Measurements from ENCODE around the gene TAOK3. TPM values are rescaled to one million over a fixed set of nuclear protein-coding genes. Genes with fewer than 3 reads are reported as not detected.
"Not testable (repeated sequence)": the region's sequence is repeated elsewhere in the genome, so short reads cannot be mapped to it uniquely, and the experiment has no call there.

Gene TAOK3
- total RNA-seq, 1 donor from 2014 or later: 24.1 TPM

DNA sequence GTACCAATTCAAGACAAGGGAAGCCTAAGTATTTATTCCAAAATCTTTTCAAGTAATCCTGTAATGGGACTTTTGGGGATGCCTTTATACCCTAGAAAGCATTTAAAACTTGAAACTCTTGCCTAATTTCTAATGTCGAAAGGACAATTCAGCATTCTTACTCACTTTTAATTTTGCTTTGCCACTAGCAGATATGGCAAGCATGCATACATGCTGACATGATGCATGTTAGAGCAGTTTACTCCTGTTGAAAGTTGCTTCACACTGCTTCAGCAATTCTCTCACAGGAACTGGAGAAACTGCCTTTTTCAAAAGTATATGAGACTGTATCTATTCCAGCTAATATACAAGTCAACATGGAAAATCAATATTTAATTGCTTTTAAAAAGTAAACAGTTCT lies 79.9 kb downstream of the TAOK3 start:
- DNase-seq: no peak

DNA sequence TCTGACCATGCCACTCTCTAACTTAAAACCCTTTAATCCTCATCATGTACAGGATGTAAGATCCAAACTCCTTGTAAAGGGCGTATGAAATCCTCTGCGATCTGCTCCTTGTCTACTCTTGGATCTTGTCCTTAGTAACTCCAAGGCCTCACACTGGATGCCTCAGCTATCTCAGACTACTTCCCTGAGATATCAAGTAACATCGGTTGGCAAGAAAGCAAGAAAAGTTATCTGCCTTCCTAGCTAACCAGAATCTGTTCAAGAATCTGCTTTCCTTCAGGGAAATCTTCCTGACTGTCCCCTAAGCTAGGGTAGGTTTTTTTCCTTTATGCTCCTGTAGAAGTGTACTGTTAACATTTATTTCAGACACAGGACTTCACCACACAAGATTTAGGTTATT lies 82.6 kb downstream of the TAOK3 start:
- no peak for DNase-seq

DNA sequence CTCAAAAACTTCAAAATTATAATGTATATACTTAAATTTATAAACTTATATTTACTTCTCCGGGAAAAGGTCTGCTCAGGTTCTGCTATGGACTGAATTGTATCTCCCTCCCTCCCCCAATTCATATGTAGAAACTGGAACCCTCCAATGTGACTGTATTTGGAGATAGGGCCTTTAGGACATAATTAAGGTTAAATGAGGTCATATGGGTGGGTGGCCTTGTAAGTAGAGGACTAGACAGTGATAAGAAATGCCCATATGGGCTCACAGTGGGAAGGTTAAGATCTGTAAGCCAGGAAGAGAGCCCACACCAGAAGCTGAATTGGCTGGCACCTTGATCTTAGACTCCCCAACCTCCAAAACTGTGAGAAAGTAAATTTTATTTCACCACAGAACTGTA lies 84.5 kb downstream of the TAOK3 start:
- DNase-seq: no peak

GRCh38 chr12:118287728-118288127 lies 85.0 kb downstream of the TAOK3 start:
- no peak for DNase-seq

- no peak for DNase-seq
These were observed 89.9 kb downstream of the TAOK3 start for GRCh38 chr12:118282767-118283166.

DNA sequence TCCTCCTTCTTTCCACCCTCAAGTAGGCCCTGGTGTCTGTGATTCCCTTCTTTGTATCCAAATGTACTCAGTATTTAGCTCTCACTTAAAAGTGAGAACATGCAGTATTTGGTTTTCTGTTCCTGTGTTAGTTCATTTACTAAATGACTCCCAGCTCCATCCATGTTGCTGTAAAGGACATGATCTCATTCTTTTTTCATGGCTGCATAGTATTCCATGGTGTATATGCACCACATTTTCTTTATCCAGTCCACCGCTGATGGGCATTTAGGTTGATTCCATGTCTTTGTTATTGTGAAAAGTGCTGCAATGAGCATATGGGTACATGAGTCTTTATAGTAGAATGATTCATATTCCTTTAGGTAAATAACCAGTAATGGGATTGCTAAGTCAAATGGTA lies 94.4 kb downstream of the TAOK3 start:
- DNase-seq: not testable (repeated sequence)

- no peak for DNase-seq
These were observed 98.6 kb downstream of the TAOK3 start for GRCh38 chr12:118274066-118274465.

DNA sequence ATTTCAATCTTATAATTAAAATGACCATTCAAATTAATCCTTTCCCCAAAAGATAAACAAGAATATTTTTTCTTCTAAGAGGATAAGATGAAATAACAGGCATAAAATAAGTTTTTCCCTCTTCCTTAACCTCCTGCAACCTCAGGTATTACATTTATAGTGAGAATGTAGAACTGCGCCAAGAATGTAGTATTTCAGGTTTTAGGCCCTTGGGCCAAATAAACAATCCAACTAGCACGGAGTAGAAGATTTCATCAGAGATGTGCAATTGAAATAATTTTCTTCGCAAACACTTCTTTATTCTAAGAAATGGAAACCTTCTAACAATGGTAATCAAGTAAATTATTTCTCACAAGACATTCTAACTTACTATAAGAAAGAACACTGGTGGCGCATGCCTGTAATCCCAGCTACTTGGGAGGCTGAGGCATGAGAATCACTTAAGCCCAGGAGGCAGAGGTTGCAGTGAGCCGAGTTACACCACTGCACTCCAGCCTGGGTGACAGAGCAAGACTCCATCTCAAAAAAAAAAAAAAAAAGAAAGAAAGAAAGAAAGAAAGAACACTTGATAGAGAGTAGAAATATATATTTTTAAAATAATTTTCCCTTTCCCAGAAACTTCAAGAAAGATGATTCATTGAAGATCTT lies 100.8 kb downstream of the TAOK3 start:
- DNase-seq: no peak

- DNase-seq: no peak
These were observed 101.5 kb downstream of the TAOK3 start for GRCh38 chr12:118271183-118271582.

DNA sequence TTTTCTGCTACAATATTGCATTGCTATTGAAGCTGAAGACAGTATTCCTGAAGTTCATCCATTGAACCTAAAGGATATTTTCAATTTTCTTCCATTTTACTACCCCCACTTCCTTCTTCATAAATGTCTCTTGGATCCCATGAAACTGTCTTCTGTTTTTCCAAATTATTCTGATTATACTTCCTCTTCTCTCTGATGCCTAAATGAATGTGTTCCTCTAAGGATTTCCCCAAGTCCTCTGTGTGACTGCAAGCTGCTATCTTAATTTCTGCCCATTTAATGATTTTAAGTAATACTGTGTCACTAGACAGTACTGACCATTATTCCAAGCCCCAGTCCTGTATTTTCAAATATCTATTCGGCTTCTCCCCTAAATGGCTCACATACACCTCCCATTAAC lies 102.9 kb downstream of the TAOK3 start:
- DNase-seq: no peak

DNA sequence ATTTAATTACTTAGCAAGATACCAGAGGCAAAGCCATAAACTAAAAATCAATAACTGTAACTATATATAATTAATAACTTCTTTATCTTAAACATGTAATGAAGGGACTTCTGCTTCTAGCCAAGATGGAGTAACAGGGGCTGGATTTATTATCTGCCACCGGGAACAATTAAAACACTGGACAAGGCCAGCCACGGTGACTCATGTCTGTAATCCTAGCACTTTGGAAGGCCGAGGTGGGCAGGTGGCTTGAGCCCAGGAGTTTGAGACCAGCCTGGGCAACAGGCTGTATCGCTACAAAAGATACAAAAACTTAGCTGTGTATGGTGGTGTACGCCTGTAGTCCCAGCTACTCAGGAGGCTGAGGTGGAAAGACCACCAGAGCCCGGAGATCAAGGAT lies 113.6 kb downstream of the TAOK3 start:
- no peak for DNase-seq

- no peak for DNase-seq
These were observed 116.4 kb downstream of the TAOK3 start for GRCh38 chr12:118256352-118256751.

DNA sequence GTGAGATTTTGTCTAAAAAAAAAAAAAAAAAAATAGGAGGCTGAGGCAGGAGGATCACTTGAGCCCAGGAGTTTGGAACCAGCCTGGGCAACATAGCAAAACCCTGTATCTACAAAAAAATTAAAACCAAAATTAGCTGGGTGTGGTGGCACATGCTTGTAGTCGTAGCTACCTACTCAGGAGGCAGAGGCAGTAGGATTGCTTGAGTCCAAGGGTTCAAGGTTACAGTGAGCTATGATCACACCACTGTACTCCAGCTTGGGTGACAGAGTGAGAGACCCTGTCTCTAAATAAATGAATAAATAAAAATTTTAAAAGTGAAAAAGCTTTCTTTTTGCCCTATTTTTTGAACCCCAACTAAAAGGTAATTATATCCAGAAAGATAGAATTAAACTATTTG lies 123.2 kb downstream of the TAOK3 start:
- no peak for DNase-seq

GRCh38 chr12:118245886-118246285 lies 126.8 kb downstream of the TAOK3 start:
- DNase-seq: not testable (repeated sequence)

- no peak for DNase-seq
These were observed 133.8 kb downstream of the TAOK3 start for GRCh38 chr12:118238888-118239287.

- no peak for DNase-seq
These were observed 134.8 kb downstream of the TAOK3 start for GRCh38 chr12:118237908-118238307.

GRCh38 chr12:118237052-118237665 lies 135.5 kb downstream of the TAOK3 start:
- no peak for DNase-seq

- DNase-seq: no peak
These were observed 152.0 kb downstream of the TAOK3 start for GRCh38 chr12:118220702-118221101.

- DNase-seq: no peak
These were observed 152.9 kb downstream of the TAOK3 start for GRCh38 chr12:118219772-118220171.

GRCh38 chr12:118219106-118219505 lies 153.6 kb downstream of the TAOK3 start:
- DNase-seq: no peak

- no peak for DNase-seq
These were observed 159.3 kb downstream of the TAOK3 start for GRCh38 chr12:118213452-118213851.

- DNase-seq: no peak
These were observed 160.1 kb downstream of the TAOK3 start for GRCh38 chr12:118212606-118213005.

DNA sequence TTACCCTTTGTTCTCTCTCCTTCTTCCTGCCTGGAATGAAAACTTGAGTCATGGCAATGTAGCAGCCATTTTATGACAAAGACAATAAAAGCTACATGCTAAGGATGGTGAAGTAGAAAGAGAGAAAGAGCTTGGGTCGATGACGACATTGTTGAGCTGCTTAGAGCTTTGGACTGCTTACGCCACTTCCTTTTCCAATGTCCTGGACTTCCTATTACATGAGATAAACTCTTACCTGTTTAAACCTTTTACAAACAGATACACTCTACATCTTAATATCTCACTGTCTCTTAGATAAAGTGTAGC lies 166.6 kb downstream of the TAOK3 start:
- DNase-seq: no peak

DNA sequence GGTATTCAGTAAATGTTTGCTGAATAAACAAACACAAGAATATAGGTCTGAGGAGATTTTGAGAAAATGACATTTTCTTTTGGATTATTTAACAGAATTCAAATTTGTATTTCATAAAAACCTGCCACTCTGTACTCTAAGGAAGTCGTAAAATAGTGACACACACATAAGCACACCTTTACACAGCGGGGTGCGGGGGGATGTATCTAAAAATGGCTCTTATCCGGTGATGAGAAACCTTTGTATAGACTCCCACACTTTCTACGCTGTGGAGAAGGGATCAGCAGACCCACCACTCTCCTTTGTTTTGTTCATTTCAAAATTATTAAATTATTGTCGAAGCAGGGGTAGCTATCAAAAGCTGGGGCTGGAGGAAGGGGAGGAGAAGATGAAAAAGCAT lies 178.7 kb downstream of the TAOK3 start:
- DNase-seq: no peak

- DNase-seq: no peak
These were observed 179.2 kb downstream of the TAOK3 start for GRCh38 chr12:118193477-118193876.

All from skin of body (tissue), 2 donors.